Rectal smooth muscle tissue (tissue), 1 donor: ENCODE results near the gene ELP4.
"Not testable (repeated sequence)": the region's sequence is repeated elsewhere in the genome, so short reads cannot be mapped to it uniquely, and the experiment has no call there.

Source experiments
- H3K27ac ChIP-seq: one replicate; pipeline ENCODE4 v1.7.0; 2013; ENCODE audit warnings: low read depth, low read length, inconsistent platforms
- H3K27me3 ChIP-seq: one replicate; pipeline ENCODE4 v1.7.0; 2013; ENCODE audit warnings: low read length; ENCODE audit not compliant: control insufficient read depth, insufficient read depth
- H3K36me3 ChIP-seq: one replicate; pipeline ENCODE4 v1.7.0; 2013; ENCODE audit warnings: low read length; ENCODE audit not compliant: control insufficient read depth, insufficient read depth
- H3K4me1 ChIP-seq: one replicate; pipeline ENCODE4 v1.7.0; 2013; ENCODE audit warnings: low read length; ENCODE audit not compliant: control insufficient read depth, insufficient read depth
- H3K4me3 ChIP-seq: one replicate; pipeline ENCODE4 v1.7.0; 2013; ENCODE audit warnings: low read length
- H3K9ac ChIP-seq: one replicate; pipeline ENCODE4 v1.7.0; 2013; ENCODE audit warnings: low read length

The ELP4 gene

GRCh38 chr11:31728432-31728831 is 218.9 kb downstream of the ELP4 start:
- Histone ChIP-seq H3K27me3 (no peaks in the 10 kb centered on the region), H3K27ac (no peak overlapping the region), H3K36me3 (no peaks in the 10 kb centered on the region), H3K4me3 (no peak overlapping the region), H3K4me1 (no peaks in the 10 kb centered on the region), H3K9ac (no peak overlapping the region)

- Histone ChIP-seq H3K4me3 (no peak overlapping the region), H3K27me3 (no peaks in the 10 kb centered on the region), H3K9ac (no peak overlapping the region), H3K4me1 (no peaks in the 10 kb centered on the region), H3K27ac (no peak overlapping the region), H3K36me3 (no peaks in the 10 kb centered on the region)
Observed at GRCh38 chr11:31740131-31740530, 230.6 kb downstream of the ELP4 start.

DNA sequence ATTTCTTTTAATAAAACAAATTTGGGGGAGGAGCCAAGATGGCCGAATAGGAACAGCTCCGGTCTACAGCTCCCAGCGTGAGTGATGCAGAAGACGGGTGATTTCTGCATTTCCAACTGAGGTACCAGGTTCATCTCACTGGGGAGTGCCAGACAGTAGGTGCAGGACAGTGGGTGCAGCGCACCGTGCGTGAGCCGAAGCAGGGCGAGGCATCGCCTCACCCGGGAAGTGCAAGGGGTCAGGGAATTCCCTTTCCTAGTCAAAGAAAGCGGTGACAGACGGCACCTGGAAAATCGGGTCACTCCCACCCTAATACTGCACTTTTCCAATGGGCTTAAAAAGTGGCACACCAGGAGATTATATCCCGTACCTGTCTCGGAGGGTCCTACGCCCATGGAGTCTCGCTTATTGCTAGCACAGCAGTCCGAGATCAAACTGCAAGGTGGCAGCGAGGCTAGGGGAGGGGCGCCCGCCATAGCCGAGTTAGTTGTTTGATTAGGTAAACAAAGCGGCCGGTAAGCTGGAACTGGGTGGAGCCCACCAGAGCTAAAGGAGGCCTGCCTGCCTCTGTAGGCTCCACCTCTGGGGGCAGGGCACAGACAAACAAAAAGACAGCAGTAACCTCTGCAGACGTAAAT is 231.3 kb downstream of the ELP4 start:
- not testable (repeated sequence) for H3K27ac ChIP-seq, H3K27me3 ChIP-seq, H3K4me1 ChIP-seq, H3K4me3 ChIP-seq, H3K9ac ChIP-seq, H3K36me3 ChIP-seq

DNA sequence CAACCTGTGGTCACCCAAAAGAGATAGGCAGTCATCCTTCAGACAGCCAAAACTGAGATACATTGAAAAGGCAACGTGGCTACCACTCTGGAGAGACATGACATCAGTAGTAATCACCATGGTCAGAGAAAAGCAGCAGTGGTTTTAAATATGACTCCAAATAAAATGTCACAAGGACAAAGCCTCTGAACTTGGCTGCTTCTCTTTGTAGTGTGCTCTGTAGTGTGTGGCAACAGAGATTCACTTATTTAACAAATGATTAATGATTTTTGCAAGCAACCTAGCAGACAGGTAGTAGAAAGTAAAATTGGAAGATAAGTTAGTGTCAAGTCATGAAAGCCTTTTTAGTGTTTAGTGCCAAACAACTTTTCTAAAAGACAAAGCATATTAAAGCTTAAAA is 238.0 kb downstream of the ELP4 start:
- Histone ChIP-seq H3K36me3 (no peaks in the 10 kb centered on the region), H3K9ac (no peak overlapping the region), H3K27me3 (no peaks in the 10 kb centered on the region), H3K4me1 (no peaks in the 10 kb centered on the region), H3K4me3 (no peak overlapping the region), H3K27ac (no peak overlapping the region)

DNA sequence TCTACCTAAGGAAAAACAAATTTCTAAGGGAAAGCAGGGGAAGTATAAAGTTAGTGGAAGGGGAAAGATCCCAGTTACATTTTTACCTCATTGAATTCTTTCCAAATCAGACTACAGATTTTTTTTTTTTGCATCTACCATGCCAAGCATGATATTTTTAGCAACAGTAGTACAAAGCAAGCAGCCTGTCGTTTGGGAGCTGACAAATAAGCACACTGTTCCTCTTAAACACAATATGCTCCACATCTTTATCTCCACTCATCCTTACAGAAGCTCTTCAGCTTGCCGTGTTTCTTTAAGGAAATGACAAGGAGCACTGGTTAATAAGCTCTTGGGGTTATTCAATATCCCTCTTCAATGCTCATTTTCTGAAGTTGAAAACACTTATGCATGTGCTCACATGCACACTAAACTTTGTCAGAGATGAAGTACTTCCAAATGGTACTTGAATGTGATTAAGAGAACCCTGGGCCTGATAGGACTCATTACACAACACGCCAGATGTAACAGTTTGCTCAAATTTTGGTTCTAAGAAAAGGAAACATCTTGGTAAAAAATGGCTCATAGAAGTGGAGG is 247.8 kb downstream of the ELP4 start:
- Histone ChIP-seq H3K9ac (no peak overlapping the region), H3K36me3 (no peaks in the 10 kb centered on the region), H3K4me3 (no peak overlapping the region), H3K4me1 (no peaks in the 10 kb centered on the region), H3K27me3 (no peaks in the 10 kb centered on the region), H3K27ac (no peak overlapping the region)

GRCh38 chr11:31761636-31762035 is 252.1 kb downstream of the ELP4 start:
- no peak overlapping the region for H3K4me3 ChIP-seq
- H3K36me3 ChIP-seq = no peaks in the 10 kb centered on the region
- H3K27ac ChIP-seq = no peak overlapping the region
- H3K27me3 ChIP-seq = no peaks in the 10 kb centered on the region
- no peaks in the 10 kb centered on the region for H3K4me1 ChIP-seq
- no peak overlapping the region for H3K9ac ChIP-seq

DNA sequence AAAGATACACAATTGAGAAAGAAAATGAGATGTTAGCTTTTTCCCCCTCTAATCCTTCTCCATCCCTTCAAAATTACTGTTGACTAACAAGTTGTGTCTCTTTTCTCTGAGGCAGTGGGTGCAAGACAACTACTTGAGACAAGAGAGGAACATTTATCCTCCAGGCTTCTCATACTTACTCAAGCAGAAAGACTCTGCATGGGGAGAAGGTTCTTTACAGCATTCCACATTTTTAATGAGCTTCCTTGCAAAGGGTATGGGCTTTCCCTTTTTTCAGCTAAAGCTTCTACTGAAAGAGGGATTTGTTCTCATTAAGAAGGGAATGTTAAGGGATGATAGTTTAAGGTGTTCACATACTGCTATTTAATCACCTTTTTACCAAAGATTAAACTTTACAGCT is 253.7 kb downstream of the ELP4 start:
- Histone ChIP-seq H3K27ac (no peak overlapping the region), H3K27me3 (no peaks in the 10 kb centered on the region), H3K36me3 (no peaks in the 10 kb centered on the region), H3K9ac (no peak overlapping the region), H3K4me1 (no peaks in the 10 kb centered on the region), H3K4me3 (no peak overlapping the region)

GRCh38 chr11:31764261-31764660 is 254.7 kb downstream of the ELP4 start:
- Histone ChIP-seq H3K9ac (no peak overlapping the region), H3K4me1 (no peaks in the 10 kb centered on the region), H3K27me3 (no peaks in the 10 kb centered on the region), H3K36me3 (no peaks in the 10 kb centered on the region), H3K4me3 (no peak overlapping the region), H3K27ac (no peak overlapping the region)

DNA sequence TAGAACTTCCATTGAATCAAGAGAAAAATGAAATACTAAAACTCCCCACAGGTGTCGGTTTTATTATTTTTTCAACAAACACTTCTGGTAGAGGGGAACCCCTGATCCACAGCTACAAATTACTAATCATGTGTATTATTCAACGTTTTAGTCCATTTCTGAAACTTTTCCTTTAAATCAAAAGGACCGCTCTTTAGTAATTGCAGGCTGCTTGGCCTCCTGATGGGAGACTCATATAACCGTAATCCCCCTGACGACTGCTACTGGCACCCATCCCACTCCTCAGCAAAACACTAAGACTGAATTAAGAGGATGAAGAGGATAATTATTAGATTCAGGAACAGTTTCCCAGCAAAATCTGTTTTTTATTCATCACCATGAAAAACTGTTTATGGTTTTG is 255.2 kb downstream of the ELP4 start:
- Histone ChIP-seq H3K27ac (no peak overlapping the region), H3K9ac (no peak overlapping the region), H3K4me3 (no peak overlapping the region)

DNA sequence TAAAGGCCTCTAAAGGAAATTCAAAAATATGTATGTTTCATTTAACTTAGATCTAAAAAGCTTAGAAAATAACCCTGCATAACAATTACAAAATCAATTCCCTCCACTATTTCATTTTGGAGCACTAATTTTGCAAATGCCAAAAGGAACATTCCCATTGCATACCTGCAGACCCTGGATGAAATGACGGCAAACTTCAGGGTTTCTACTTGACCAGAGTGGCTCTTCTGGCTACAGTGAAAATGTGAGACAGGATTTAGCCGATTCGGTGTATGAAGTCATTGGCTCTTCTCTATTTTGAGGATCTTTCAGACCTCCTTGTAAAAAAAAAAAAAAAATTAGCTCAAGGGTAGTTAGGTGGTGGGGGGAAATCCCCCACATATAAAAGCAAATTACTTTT is 257.5 kb downstream of the ELP4 start:
- Histone ChIP-seq H3K27ac (no peak overlapping the region), H3K4me3 (no peak overlapping the region)

More for the DNA sequence above, 255.2 kb downstream of the ELP4 start:
- no peaks in the 10 kb centered on the region for H3K4me1 ChIP-seq
- H3K27me3 ChIP-seq = no peaks in the 10 kb centered on the region
- no peaks in the 10 kb centered on the region for H3K36me3 ChIP-seq

DNA sequence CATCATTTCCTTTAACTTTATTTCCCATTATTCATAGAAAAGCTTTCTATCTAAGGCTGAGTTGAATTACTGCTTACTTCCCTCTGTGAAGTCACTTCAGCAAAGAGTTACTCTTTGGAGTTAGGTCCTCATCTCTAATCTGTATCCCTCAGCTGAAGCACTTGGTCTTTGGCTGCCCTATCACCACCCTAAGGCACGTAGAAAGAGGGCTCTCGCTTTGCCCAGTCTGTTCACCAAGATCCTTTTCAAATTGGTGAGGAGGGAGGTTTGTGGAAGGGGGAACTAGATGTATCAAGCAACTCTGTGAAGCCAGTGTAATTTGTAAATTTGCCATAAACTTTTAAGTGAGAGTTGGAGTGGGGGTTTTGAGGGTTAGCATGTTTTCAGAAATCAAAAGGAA is 258.1 kb downstream of the ELP4 start:
- Histone ChIP-seq H3K27ac (no peak overlapping the region), H3K9ac (no peak overlapping the region), H3K4me3 (no peak overlapping the region), H3K27me3 (no peaks in the 10 kb centered on the region), H3K36me3 (no peaks in the 10 kb centered on the region), H3K4me1 (no peaks in the 10 kb centered on the region)

More for the DNA sequence above, 257.5 kb downstream of the ELP4 start:
- Histone ChIP-seq H3K4me1 (no peaks in the 10 kb centered on the region), H3K36me3 (no peaks in the 10 kb centered on the region), H3K9ac (no peak overlapping the region), H3K27me3 (no peaks in the 10 kb centered on the region)

- no peaks in the 10 kb centered on the region for H3K36me3 ChIP-seq
- no peaks in the 10 kb centered on the region for H3K4me1 ChIP-seq
- H3K9ac ChIP-seq = no peak overlapping the region
- H3K27ac ChIP-seq = no peak overlapping the region
- H3K27me3 ChIP-seq = no peaks in the 10 kb centered on the region
- H3K4me3 ChIP-seq = no peak overlapping the region
Observed at GRCh38 chr11:31768749-31769640, 259.4 kb downstream of the ELP4 start.
